HepG2 (cell line): ENCODE measurements around the gene ITGA6. TPM values are rescaled to one million over a fixed set of nuclear protein-coding genes. Genes with fewer than 3 reads are reported as not detected.

Experiments used
- ATAC-seq: fragments of 200-7000 bp; cut with Tn5 transposase; 3 replicates; pipeline ENCODE4 v1.9.1; 2020; ENCODE audit warnings: mild to moderate bottlenecking, moderate library complexity
- BruUV-seq: library from RNA; stranded (reverse); fragments of 400-500 nt; replicated peaks from 2 replicates; lab custom pipeline; 2021; lab: Mats Ljungman, UMichigan
- CTCF ChIA-PET: fragments of 300-600 bp; formaldehyde crosslinking; extraction: SDS; loops from one replicate; lab custom pipeline; 2021; ENCODE audit warnings: low total read pairs, inconsistent platforms, low intra/inter-chr PET ratio; lab: Yijun Ruan, JAX
- POLR2A ChIA-PET: fragments of 350-600 bp; sonication (Branson Sonifier 250); formaldehyde crosslinking; loops from one replicate; lab custom pipeline; 2020; ENCODE audit warnings: antibody characterized with exemption, inconsistent platforms; lab: Yijun Ruan, JAX
- DNase-seq: peaks from one replicate; pipeline ENCODE4 v3.0.0-alpha.2; 2015; ENCODE audit warnings: low spot score
- FAIRE-seq: peaks from 3 replicates; lab custom pipeline; 2011; peaks lifted over from hg19 to GRCh38; lab: Jason Lieb, UNC
- H2AFZ ChIP-seq: one replicate; pipeline ENCODE4 v1.6.1; 2011; ENCODE audit warnings: low read length, inconsistent platforms
- H3K27ac ChIP-seq: fragments of 300-600 bp; 3 replicates; pipeline ENCODE4 v1.8.0; 2011; ENCODE audit warnings: mixed run types, mild to moderate bottlenecking, mixed read lengths, low read length, inconsistent platforms; ENCODE audit not compliant: insufficient read depth; ENCODE audit errors: extremely low read length
- H3K27me3 ChIP-seq, 2 experiments: fragments of 200-600 bp in 1 of 2; 2 replicates in 1 of 2; 3 replicates in 1 of 2; pipeline versions ENCODE4 v1.6.0 to v1.8.0; 2011; ENCODE audit warnings: low read length in 2 of 2, mild to moderate bottlenecking in 2 of 2, moderate library complexity in 2 of 2, inconsistent platforms in 1 of 2; ENCODE audit not compliant: insufficient read depth in 2 of 2, control insufficient read depth in 1 of 2
- H3K36me3 ChIP-seq, 2 experiments: fragments of 200-600 bp in 1 of 2; replicated peaks in 1 of 2; 2 replicates in 1 of 2; 3 replicates in 1 of 2; pipeline versions ENCODE4 v1.5.1 to v1.8.0; 2011; ENCODE audit warnings: low read length in 2 of 2, inconsistent platforms in 1 of 2; ENCODE audit not compliant: insufficient read depth in 2 of 2, control insufficient read depth in 1 of 2
- H3K4me1 ChIP-seq: 2 replicates; pipeline ENCODE4 v1.5.1; 2012; ENCODE audit warnings: low read length, inconsistent platforms; ENCODE audit not compliant: insufficient read depth
- H3K4me2 ChIP-seq: 2 replicates; pipeline ENCODE4 v1.6.0; 2011; ENCODE audit warnings: low read depth, low read length, inconsistent platforms
- H3K4me3 ChIP-seq, 3 experiments: fragments of 200-600 bp in 1 of 3; sonication (generic), shearing (Covaris generic) in 1 of 3; replicated peaks in 1 of 3; 2 replicates each; pipeline ENCODE4 v1.5.1; 2011 to 2016; ENCODE audit warnings: low read length in 3 of 3, inconsistent platforms in 2 of 3, low read depth in 2 of 3, mild to moderate bottlenecking in 2 of 3, control low read depth in 1 of 3, mixed read lengths in 1 of 3; ENCODE audit not compliant: insufficient read depth in 1 of 3
- H3K79me2 ChIP-seq: one replicate; pipeline ENCODE4 v1.6.1; 2011; ENCODE audit warnings: low read length, inconsistent platforms; ENCODE audit not compliant: insufficient read depth
- H3K9ac ChIP-seq: 2 replicates; pipeline ENCODE4 v1.6.0; 2011; ENCODE audit warnings: mild to moderate bottlenecking, low read depth, low read length, inconsistent platforms; ENCODE audit not compliant: insufficient read depth
- H3K9me3 ChIP-seq: 2 replicates; pipeline ENCODE4 v1.5.1; 2012; ENCODE audit warnings: mild to moderate bottlenecking, low read length
- H4K20me1 ChIP-seq: 2 replicates; pipeline ENCODE4 v1.6.0; 2011; ENCODE audit warnings: inconsistent platforms, mild to moderate bottlenecking, low read length, moderate library complexity; ENCODE audit not compliant: insufficient read depth
- EP300 ChIP-seq, 3 experiments: sonication (generic) in 1 of 3; formaldehyde crosslinking in 1 of 3; IDR thresholded peaks; 2 replicates each; pipeline versions ENCODE4 v1.5.1 to v1.6.1; 2011 to 2020; ENCODE audit warnings: low read depth in 2 of 3, low read length in 2 of 3, borderline replicate concordance in 1 of 3, improper control_type of control experiment in 1 of 3, mild to moderate bottlenecking in 1 of 3, missing genetic modification reagents in 1 of 3, moderate library complexity in 1 of 3
- FOSL2 ChIP-seq: sonication (generic); formaldehyde crosslinking; IDR thresholded peaks from 2 replicates; pipeline ENCODE4 v1.4.0; 2020; ENCODE audit warnings: missing genetic modification reagents
- HNF4G ChIP-seq, 2 experiments: sonication (generic) in 1 of 2; formaldehyde crosslinking in 1 of 2; IDR thresholded peaks; 2 replicates each; pipeline versions ENCODE4 v1.4.0 to v1.6.1; 2011 to 2020; ENCODE audit warnings: borderline replicate concordance in 2 of 2, low read depth in 2 of 2, mild to moderate bottlenecking in 2 of 2, low read length in 1 of 2, missing genetic modification reagents in 1 of 2, moderate library complexity in 1 of 2
- NFE2 ChIP-seq: sonication (generic); formaldehyde crosslinking; IDR thresholded peaks from 2 replicates; pipeline ENCODE4 v1.4.0; 2020; ENCODE audit warnings: missing genetic modification reagents
- NR2C2 ChIP-seq: sonication (generic); formaldehyde crosslinking; IDR thresholded peaks from 2 replicates; pipeline ENCODE4 v1.4.0; 2020; ENCODE audit warnings: missing genetic modification reagents, mild to moderate bottlenecking, moderate library complexity, borderline replicate concordance
- NR2F6 ChIP-seq, 2 experiments: IDR thresholded peaks; 2 replicates each; pipeline ENCODE4 v1.6.1; 2016; ENCODE audit warnings: antibody characterized with exemption in 1 of 2, mild to moderate bottlenecking in 1 of 2
- PAX8 ChIP-seq: sonication (generic); formaldehyde crosslinking; IDR thresholded peaks from 2 replicates; pipeline ENCODE4 v1.8.0; 2022; ENCODE audit warnings: mild to moderate bottlenecking, missing genetic modification reagents, borderline replicate concordance
- SOX6 ChIP-seq, 2 experiments: fragments of 450-650 bp in 1 of 2; sonication (generic) in 1 of 2; formaldehyde crosslinking in 1 of 2; IDR thresholded peaks; 2 replicates each; pipeline versions ENCODE4 v1.4.0 to v1.6.1; 2017 to 2020; ENCODE audit warnings: antibody characterized with exemption in 1 of 2, mild to moderate bottlenecking in 1 of 2, missing genetic modification reagents in 1 of 2
- TCF12 ChIP-seq, 2 experiments: fragments of 450-650 bp in 1 of 2; sonication (generic) in 1 of 2; formaldehyde crosslinking in 1 of 2; IDR thresholded peaks; 2 replicates each; pipeline versions ENCODE4 v1.6.1 to v1.8.0; 2017 to 2022; ENCODE audit warnings: antibody characterized with exemption in 1 of 2, mild to moderate bottlenecking in 1 of 2, missing genetic modification reagents in 1 of 2, moderate library complexity in 1 of 2
- ZNF33B ChIP-seq: sonication (generic); formaldehyde crosslinking; IDR thresholded peaks from 2 replicates; pipeline ENCODE4 v1.5.1; 2020; ENCODE audit warnings: mild to moderate bottlenecking, missing genetic modification reagents
- ZNF772 ChIP-seq: sonication (generic); formaldehyde crosslinking; IDR thresholded peaks from 2 replicates; pipeline ENCODE4 v1.5.0; 2020; ENCODE audit warnings: mild to moderate bottlenecking, missing genetic modification reagents
- ZNF841 ChIP-seq: sonication (generic); formaldehyde crosslinking; IDR thresholded peaks from 2 replicates; pipeline ENCODE4 v1.8.1; 2023; ENCODE audit warnings: missing genetic modification reagents, borderline replicate concordance
- WGBS: methylation state at CpG from one replicate; pipeline ENCODE4 v1.1.6; 2017; ENCODE audit warnings: low lambda C conversion rate; 5-methylcytosine and 5-hydroxymethylcytosine counted together
- in situ Hi-C: cut with HindIII; loops from 2 replicates; pipeline ENCODE4 v1.10.0; 2017; ENCODE audit warnings: low pct_unique_long_range_greater_than_20kb; ENCODE audit not compliant: extremely low pct_ligation_motif_present
- intact Hi-C: fragments of 100-400 bp; cut with micrococcal nuclease; formaldehyde crosslinking; loops from one replicate; pipeline ENCODE4 v1.10.0; 2022; ENCODE audit not compliant: unreplicated experiment
- polyA plus RNA-seq, 8 experiments: library from polyadenylated mRNA; depleted of rRNA in 3 of 8; stranded (reverse) in 7 of 8; unstranded in 1 of 8; fragments of >200 nt; fragmentation: Illumina TruSeq in 4 of 8; extraction: Trizol in 4 of 8; gene quantifications; 2 replicates each; pipeline versions ENCODE4 v1.2.1 to v1.2.3, GENCODE V29; 2011 to 2016; ENCODE audit warnings: low read depth in 4 of 8, missing spikeins in 1 of 8, mixed read lengths in 1 of 8; ENCODE audit not compliant: insufficient read depth in 1 of 8
- total RNA-seq, 5 experiments: library from RNA; depleted of rRNA; stranded (reverse); fragments of >200 nt; fragmentation: Illumina TruSeq; extraction: Trizol; gene quantifications; 2 replicates each; pipeline ENCODE4 v1.2.3, GENCODE V29; 2016; ENCODE audit warnings: low read depth in 1 of 5
- TF ChIP-seq, protein P1 (sequence below): sonication (generic); formaldehyde crosslinking; IDR thresholded peaks from 2 replicates; pipeline ENCODE4 v1.4.0; 2020; ENCODE audit warnings: missing genetic modification reagents
- TF ChIP-seq, protein P2 (sequence below): sonication (generic); formaldehyde crosslinking; conservative IDR thresholded peaks from 2 replicates; pipeline ENCODE4 v1.4.0; 2020; ENCODE audit warnings: mild to moderate bottlenecking, missing genetic modification reagents, moderate library complexity

Gene ITGA6
- total and polyA plus RNA-seq, 2 of the 13 experiments (the other 11 are each of a cell fraction or from before 2014, with no cell fraction given) = 24.0 to 92.5 TPM

DNA sequence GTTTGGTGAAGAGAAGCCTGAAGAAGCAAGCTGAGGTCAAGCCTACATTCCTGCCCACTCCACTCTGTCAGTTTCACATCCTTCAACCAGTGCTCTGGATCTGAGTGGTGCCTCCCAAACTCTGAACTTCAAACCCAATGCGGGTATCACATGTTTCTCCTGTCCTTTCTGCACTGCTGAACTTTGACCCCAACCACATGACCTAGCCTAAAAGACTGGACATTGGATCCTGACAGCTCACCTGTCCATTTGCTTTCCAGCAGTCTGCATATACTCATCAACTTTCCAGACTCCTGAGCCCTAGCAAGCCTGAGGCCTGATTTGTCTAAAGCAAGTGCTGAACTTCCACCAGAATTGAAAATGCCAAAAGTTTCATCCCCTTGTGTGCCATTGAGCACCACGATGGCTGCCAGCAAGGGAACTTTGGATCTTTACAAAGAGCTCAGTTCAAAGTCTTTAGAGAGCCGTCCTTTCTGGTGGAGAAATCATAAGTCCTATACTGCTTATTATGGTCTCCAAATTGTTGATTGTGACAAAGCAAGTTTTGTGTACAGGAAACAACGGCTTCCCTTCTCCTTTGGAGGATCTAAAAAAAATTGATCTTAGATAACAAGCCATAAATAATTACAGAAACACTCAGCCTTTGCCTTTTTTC lies 37.6 kb upstream of the ITGA6 start:
- intact Hi-C loops = no loop called here
- Histone ChIP-seq H4K20me1 (no peaks in the 10 kb centered on the region), H3K79me2 (no peaks in the 10 kb centered on the region), H3K9ac (no peak overlapping the region), H3K27ac (no peak overlapping the region), H3K9me3 (no peaks in the 10 kb centered on the region), H3K36me3 (no peaks in the 10 kb centered on the region), H3K4me1 (peaks cover 8% of the 10 kb centered on the region), H3K27me3 (peaks cover 0 to 1% of the 10 kb centered on the region in 2 experiments; a peak in 2 of 5 replicates), H2AFZ (no peak overlapping the region), H3K4me3 (no peak overlapping the region), H3K4me2 (0 out of 2 replicates have a peak overlapping the region, but pooled peaks have one; percentile 0)
- FAIRE-seq (no peak), DNase-seq (peak; percentile 24), ATAC-seq (peak; percentile 58)
- 7% methylated on average over 4 of the region's 4 CpGs for WGBS
- POLR2A ChIA-PET = interaction anchor here (1.3 kb wide), 1 partner anchor 9 kb away, joined by 4 read pairs; no protein-coding TSS in a partner anchor
- CTCF ChIA-PET = no interaction called here
- in situ Hi-C loops = no loop called here
- BruUV-seq = no TSS peak
- TF ChIP-seq, protein P1, sequence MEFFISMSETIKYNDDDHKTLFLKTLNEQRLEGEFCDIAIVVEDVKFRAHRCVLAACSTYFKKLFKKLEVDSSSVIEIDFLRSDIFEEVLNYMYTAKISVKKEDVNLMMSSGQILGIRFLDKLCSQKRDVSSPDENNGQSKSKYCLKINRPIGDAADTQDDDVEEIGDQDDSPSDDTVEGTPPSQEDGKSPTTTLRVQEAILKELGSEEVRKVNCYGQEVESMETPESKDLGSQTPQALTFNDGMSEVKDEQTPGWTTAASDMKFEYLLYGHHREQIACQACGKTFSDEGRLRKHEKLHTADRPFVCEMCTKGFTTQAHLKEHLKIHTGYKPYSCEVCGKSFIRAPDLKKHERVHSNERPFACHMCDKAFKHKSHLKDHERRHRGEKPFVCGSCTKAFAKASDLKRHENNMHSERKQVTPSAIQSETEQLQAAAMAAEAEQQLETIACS = no peak
- TF ChIP-seq ZNF841 (CRISPR knock-in tag) = no peak
- no peak for TF ChIP-seq SOX6 (IDR thresholded peaks at IDR 0.05)
- 0 out of 2 replicates have a peak, but pooled peaks have one; percentile 13 for TF ChIP-seq SOX6 (CRISPR knock-in tag; IDR thresholded peaks at IDR 0.05)
- TF ChIP-seq NR2C2 (CRISPR knock-in tag) = peak; percentile 92
- TF ChIP-seq ZNF33B = no peak
- TF ChIP-seq HNF4G (IDR thresholded peaks at IDR 0.05; ENCODE audit: borderline replicate concordance, low read depth, low read length) = peak; percentile 67; the same call in 1 of the 2 replicates
- TF ChIP-seq HNF4G (CRISPR knock-in tag; IDR thresholded peaks at IDR 0.05; ENCODE audit: borderline replicate concordance, low read depth) = peak; percentile 58; the same call in 1 of the 2 replicates
- TF ChIP-seq EP300 (IDR thresholded peaks at IDR 0.05; ENCODE audit: low read depth in 2 of 2, low read length in 2 of 2) = no peak
- no peak for TF ChIP-seq EP300 (CRISPR knock-in tag; IDR thresholded peaks at IDR 0.05; ENCODE audit: borderline replicate concordance)
- peak; percentile 50 for TF ChIP-seq NR2F6 (IDR thresholded peaks at IDR 0.05)
- 0 out of 2 replicates have a peak, but pooled peaks have one; percentile 24 for TF ChIP-seq NR2F6 (CRISPR knock-in tag; IDR thresholded peaks at IDR 0.05)
- TF ChIP-seq FOSL2 (CRISPR knock-in tag) = no peak
- no peak for TF ChIP-seq TCF12 (IDR thresholded peaks at IDR 0.05)
- no peak for TF ChIP-seq TCF12 (CRISPR knock-in tag; IDR thresholded peaks at IDR 0.05)
- 0 out of 2 replicates have a peak, but pooled peaks have one; percentile 38 for TF ChIP-seq ZNF772 (CRISPR knock-in tag)
- TF ChIP-seq PAX8 (CRISPR knock-in tag) = no peak
- no peak for TF ChIP-seq NFE2 (CRISPR knock-in tag)
- TF ChIP-seq, protein P2, sequence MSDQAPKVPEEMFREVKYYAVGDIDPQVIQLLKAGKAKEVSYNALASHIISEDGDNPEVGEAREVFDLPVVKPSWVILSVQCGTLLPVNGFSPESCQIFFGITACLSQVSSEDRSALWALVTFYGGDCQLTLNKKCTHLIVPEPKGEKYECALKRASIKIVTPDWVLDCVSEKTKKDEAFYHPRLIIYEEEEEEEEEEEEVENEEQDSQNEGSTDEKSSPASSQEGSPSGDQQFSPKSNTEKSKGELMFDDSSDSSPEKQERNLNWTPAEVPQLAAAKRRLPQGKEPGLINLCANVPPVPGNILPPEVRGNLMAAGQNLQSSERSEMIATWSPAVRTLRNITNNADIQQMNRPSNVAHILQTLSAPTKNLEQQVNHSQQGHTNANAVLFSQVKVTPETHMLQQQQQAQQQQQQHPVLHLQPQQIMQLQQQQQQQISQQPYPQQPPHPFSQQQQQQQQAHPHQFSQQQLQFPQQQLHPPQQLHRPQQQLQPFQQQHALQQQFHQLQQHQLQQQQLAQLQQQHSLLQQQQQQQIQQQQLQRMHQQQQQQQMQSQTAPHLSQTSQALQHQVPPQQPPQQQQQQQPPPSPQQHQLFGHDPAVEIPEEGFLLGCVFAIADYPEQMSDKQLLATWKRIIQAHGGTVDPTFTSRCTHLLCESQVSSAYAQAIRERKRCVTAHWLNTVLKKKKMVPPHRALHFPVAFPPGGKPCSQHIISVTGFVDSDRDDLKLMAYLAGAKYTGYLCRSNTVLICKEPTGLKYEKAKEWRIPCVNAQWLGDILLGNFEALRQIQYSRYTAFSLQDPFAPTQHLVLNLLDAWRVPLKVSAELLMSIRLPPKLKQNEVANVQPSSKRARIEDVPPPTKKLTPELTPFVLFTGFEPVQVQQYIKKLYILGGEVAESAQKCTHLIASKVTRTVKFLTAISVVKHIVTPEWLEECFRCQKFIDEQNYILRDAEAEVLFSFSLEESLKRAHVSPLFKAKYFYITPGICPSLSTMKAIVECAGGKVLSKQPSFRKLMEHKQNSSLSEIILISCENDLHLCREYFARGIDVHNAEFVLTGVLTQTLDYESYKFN = peak; percentile 38; the same call in 1 of the 2 replicates
